ENCODE data around the gene PRDM8.
"Not testable (repeated sequence)": the region's sequence is repeated elsewhere in the genome, so short reads cannot be mapped to it uniquely, and the experiment has no call there.

Gene PRDM8

GRCh38 chr4:80172203-80172602 is 25.1 kb upstream of the PRDM8 start:
- H3K4me3 ChIP-seq (ENCODE audit: low read length) = 0 out of 2 replicates have a peak overlapping the region, but pooled peaks have one; percentile 6
- no peaks in the 10 kb centered on the region for H3K27me3 ChIP-seq (ENCODE audit: low read depth, low read length)
- H3K4me2 ChIP-seq (ENCODE audit: low read length) = peak overlapping the region; percentile 17
- no peak overlapping the region for H3K9ac ChIP-seq (ENCODE audit: low read length)
- TF ChIP-seq CTCF (IDR thresholded peaks at IDR 0.05; ENCODE audit: low read depth, low read length) (no peak), EZH2phosphoT487 (IDR thresholded peaks at IDR 0.05; ENCODE audit: low read depth) (no peak)
- H3K9me3 ChIP-seq (ENCODE audit: insufficient read depth, low read length) = no peaks in the 10 kb centered on the region
- no peak overlapping the region for H3K27ac ChIP-seq (ENCODE audit: low read length)
- H3K4me1 ChIP-seq (ENCODE audit: low read length) = peaks cover 23% of the 10 kb centered on the region
- no peaks in the 10 kb centered on the region for H4K20me1 ChIP-seq (ENCODE audit: insufficient read depth, low read length)
- no peaks in the 10 kb centered on the region for H3K36me3 ChIP-seq (replicated peaks; ENCODE audit: low read depth, low read length)
- peak overlapping the region; percentile 23; the same call in 1 of the 2 replicates for H2AFZ ChIP-seq (ENCODE audit: low read depth, low read length)
- H3K79me2 ChIP-seq (ENCODE audit: low read length) = no peaks in the 10 kb centered on the region

GRCh38 chr4:80173401-80173800 is 23.9 kb upstream of the PRDM8 start:
- Histone ChIP-seq H3K79me2 (ENCODE audit: low read length) (no peaks in the 10 kb centered on the region), H2AFZ (ENCODE audit: low read depth, low read length) (no peak overlapping the region), H3K27me3 (ENCODE audit: low read depth, low read length) (no peaks in the 10 kb centered on the region), H3K4me1 (ENCODE audit: low read length) (peaks cover 23% of the 10 kb centered on the region), H3K36me3 (replicated peaks; ENCODE audit: low read depth, low read length) (no peaks in the 10 kb centered on the region), H4K20me1 (ENCODE audit: insufficient read depth, low read length) (no peaks in the 10 kb centered on the region), H3K27ac (ENCODE audit: low read length) (no peak overlapping the region), H3K4me3 (ENCODE audit: low read length) (no peak overlapping the region), H3K9ac (ENCODE audit: low read length) (no peak overlapping the region), H3K4me2 (ENCODE audit: low read length) (peak overlapping the region; percentile 16; the same call in 1 of the 2 replicates), H3K9me3 (ENCODE audit: insufficient read depth, low read length) (no peaks in the 10 kb centered on the region)
- TF ChIP-seq CTCF (IDR thresholded peaks at IDR 0.05; ENCODE audit: low read depth, low read length) (no peak), EZH2phosphoT487 (IDR thresholded peaks at IDR 0.05; ENCODE audit: low read depth) (no peak)

GRCh38 chr4:80173841-80174240 is 23.5 kb upstream of the PRDM8 start:
- no peaks in the 10 kb centered on the region for H4K20me1 ChIP-seq (ENCODE audit: insufficient read depth, low read length)
- no peak overlapping the region for H3K27ac ChIP-seq (ENCODE audit: low read length)
- no peak overlapping the region for H3K4me2 ChIP-seq (ENCODE audit: low read length)
- H3K9ac ChIP-seq (ENCODE audit: low read length) = no peak overlapping the region
- no peaks in the 10 kb centered on the region for H3K27me3 ChIP-seq (ENCODE audit: low read depth, low read length)
- no peaks in the 10 kb centered on the region for H3K79me2 ChIP-seq (ENCODE audit: low read length)
- no peaks in the 10 kb centered on the region for H3K9me3 ChIP-seq (ENCODE audit: insufficient read depth, low read length)
- no peaks in the 10 kb centered on the region for H3K36me3 ChIP-seq (replicated peaks; ENCODE audit: low read depth, low read length)
- H3K4me3 ChIP-seq (ENCODE audit: low read length) = no peak overlapping the region
- no peak overlapping the region for H2AFZ ChIP-seq (ENCODE audit: low read depth, low read length)
- TF ChIP-seq CTCF (IDR thresholded peaks at IDR 0.05; ENCODE audit: low read depth, low read length) = no peak
- no peak for TF ChIP-seq EZH2phosphoT487 (IDR thresholded peaks at IDR 0.05; ENCODE audit: low read depth)
- H3K4me1 ChIP-seq (ENCODE audit: low read length) = peaks cover 23% of the 10 kb centered on the region

- H3K79me2 ChIP-seq (ENCODE audit: low read length); H4K20me1 ChIP-seq (ENCODE audit: insufficient read depth, low read length); H3K9ac ChIP-seq (ENCODE audit: low read length); H3K4me3 ChIP-seq (ENCODE audit: low read length); H3K4me2 ChIP-seq (ENCODE audit: low read length); H2AFZ ChIP-seq (ENCODE audit: low read depth, low read length); H3K9me3 ChIP-seq (ENCODE audit: insufficient read depth, low read length); H3K27ac ChIP-seq (ENCODE audit: low read length); H3K36me3 ChIP-seq (replicated peaks; ENCODE audit: low read depth, low read length); H3K27me3 ChIP-seq (ENCODE audit: low read depth, low read length): not testable (repeated sequence)
- peaks cover 25% of the 10 kb centered on the region for H3K4me1 ChIP-seq (ENCODE audit: low read length)
Measured at GRCh38 chr4:80177793-80178192, 19.5 kb upstream of the PRDM8 start.

GRCh38 chr4:80178964-80179363 is 18.3 kb upstream of the PRDM8 start:
- TF ChIP-seq EZH2phosphoT487 (IDR thresholded peaks at IDR 0.05; ENCODE audit: low read depth) = no peak
- TF ChIP-seq CTCF (IDR thresholded peaks at IDR 0.05; ENCODE audit: low read depth, low read length) = no peak
- Histone ChIP-seq H3K36me3 (replicated peaks; ENCODE audit: low read depth, low read length) (no peaks in the 10 kb centered on the region), H4K20me1 (ENCODE audit: insufficient read depth, low read length) (no peaks in the 10 kb centered on the region), H3K4me2 (ENCODE audit: low read length) (no peak overlapping the region), H3K4me1 (ENCODE audit: low read length) (peaks cover 17% of the 10 kb centered on the region), H3K79me2 (ENCODE audit: low read length) (no peaks in the 10 kb centered on the region), H3K27me3 (ENCODE audit: low read depth, low read length) (peaks cover 8% of the 10 kb centered on the region; the same call in 1 of the 2 replicates), H3K9ac (ENCODE audit: low read length) (no peak overlapping the region), H3K4me3 (ENCODE audit: low read length) (no peak overlapping the region), H3K27ac (ENCODE audit: low read length) (no peak overlapping the region), H3K9me3 (ENCODE audit: insufficient read depth, low read length) (no peaks in the 10 kb centered on the region), H2AFZ (ENCODE audit: low read depth, low read length) (no peak overlapping the region)
